Vein endothelial cell (primary cell): ENCODE results near the gene APOD. TPM values are rescaled to one million over a fixed set of nuclear protein-coding genes. Genes with fewer than 3 reads are reported as not detected.

ENCODE experiments used
- small RNA-seq: library from RNA; depleted of rRNA; stranded (forward); fragments of <200 nt; gene quantifications from one replicate; pipeline ENCODE3, GENCODE V24; 2012
- total RNA-seq: library from RNA; depleted of rRNA; stranded (reverse); fragments of >200 nt; gene quantifications from 2 replicates; pipeline ENCODE4 v1.2.3, GENCODE V29; 2012

Gene APOD
- total RNA-seq, result 5.7 and 7.2 TPM in 2 replicates

DNA sequence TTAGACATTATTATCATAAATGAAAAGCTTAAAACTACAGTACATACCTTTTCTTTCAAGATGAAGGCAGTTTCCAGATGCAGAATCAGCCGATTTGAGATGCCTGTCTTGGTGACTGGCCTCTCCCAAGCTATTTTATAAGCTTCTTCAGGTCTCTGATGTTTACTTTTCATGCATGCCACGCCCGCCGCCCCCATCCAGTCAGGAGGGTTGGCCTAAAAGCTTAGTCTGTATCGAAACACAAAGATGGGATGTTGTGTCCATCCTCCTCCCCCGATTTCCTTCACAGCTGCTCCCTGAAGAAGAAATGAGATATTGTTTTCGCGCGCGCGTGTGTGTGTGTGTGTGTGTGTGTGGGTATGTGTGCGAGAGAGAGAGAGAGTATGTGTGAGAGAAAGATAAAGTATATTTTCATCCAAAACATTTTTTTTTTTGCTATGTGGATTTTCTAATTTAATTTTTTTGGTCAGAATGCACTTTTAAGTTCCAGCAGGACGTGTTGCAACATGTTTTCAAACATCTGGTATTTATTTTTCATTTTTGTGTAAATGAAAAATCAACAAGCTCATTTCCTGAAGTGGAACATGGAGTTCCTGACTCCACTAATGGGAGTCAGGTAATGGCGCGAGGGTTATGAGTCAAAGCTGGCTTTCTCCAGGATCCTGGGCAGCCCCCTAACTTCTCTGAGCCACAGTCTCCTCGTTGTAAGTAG is at the start of gene APOD:
Gene APOD (minus strand): TSS at position 110 of the 712 bp plus-strand sequence. CDS start 4,479 bp downstream, outside the sequence.

DNA sequence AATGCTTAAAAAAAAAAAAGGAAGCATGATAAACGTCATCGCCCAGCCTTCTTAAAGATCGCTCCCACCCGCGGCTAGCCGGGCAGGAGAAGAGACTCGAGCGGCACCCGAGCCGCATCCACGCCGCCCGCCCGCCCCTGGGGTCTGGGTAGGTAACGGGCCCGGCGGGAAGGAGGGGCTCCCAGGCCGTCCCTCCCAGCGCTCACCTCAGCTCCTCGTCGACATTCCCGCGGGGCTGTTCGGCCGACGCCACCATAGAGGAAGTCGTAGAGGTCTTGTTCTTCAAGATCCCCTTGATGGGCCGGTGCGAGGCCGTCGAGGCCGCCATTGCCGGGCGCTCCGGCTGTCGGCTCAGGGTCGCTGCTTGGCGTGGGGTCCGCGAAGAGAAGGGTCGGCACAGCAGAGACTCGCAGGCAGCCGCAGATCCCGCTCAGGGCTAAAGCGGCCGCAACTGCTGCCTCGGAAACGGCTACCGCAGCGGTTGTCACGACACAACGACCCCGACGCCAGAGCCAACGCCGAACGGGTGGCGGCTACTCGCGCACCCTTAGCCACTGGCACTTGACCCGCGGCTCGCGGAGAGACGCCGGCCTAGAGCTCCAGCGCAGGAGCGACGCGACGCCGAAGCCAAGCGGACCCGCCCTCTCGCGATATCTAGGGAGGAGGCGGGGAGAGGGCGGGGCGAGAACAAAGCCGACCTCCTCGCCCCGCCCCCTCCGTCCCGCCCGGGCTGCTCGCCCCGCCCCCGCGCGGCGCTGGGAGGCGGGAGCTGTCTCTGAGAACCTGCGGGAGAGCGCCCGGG is 40.8 kb downstream of the APOD start, which contains the start of gene PPP1R2:
Gene PPP1R2 (minus strand): TSS at position 628 of the 802 bp plus-strand sequence. CDS start 300 bp downstream, at position 328.

Small RNA genes within 50 kb of the gene (small RNA-seq; reads per million reads assigned to genes)
- gene RN7SL73P (not detected), gene RNU6ATAC24P (not detected)

Other genes with a start within 250 kb of the APOD start
- gene ACAP2, start 140.9 kb downstream of the APOD start, total RNA-seq, result 50.3 and 72.4 TPM in 2 replicates
- gene PPP1R2, start 40.6 kb downstream of the APOD start, total RNA-seq, result 114 and 127 TPM in 2 replicates
- 0.38 and 2.0 TPM in 2 replicates for gene MUC20, start 137.0 kb upstream of the APOD start, total RNA-seq
- not detected in 2 replicates for gene MUC4, start 228.0 kb upstream of the APOD start, total RNA-seq